ENCODE data around the gene CLDND1.

DNA sequence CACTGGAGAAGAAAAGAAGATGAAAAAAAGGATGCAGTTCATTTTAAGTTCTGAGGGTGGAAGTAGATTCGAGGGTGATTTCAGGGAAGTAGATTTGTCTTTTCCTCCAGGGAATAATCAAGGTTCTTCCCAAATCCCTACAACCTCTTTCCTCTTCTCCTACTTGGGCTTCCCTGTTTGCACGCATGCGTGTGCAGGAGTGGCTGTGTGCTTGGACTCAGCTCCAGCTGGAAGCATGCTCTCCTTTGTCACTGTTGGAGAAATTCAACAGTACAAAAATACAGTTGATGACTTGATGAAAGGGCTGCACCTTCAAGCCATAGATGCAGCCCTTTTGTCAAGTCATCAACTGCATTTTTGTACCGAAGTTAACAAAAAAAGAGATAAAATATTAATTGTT, 21.4 kb downstream of the CLDND1 start:
- TF ChIP-seq, protein P1, sequence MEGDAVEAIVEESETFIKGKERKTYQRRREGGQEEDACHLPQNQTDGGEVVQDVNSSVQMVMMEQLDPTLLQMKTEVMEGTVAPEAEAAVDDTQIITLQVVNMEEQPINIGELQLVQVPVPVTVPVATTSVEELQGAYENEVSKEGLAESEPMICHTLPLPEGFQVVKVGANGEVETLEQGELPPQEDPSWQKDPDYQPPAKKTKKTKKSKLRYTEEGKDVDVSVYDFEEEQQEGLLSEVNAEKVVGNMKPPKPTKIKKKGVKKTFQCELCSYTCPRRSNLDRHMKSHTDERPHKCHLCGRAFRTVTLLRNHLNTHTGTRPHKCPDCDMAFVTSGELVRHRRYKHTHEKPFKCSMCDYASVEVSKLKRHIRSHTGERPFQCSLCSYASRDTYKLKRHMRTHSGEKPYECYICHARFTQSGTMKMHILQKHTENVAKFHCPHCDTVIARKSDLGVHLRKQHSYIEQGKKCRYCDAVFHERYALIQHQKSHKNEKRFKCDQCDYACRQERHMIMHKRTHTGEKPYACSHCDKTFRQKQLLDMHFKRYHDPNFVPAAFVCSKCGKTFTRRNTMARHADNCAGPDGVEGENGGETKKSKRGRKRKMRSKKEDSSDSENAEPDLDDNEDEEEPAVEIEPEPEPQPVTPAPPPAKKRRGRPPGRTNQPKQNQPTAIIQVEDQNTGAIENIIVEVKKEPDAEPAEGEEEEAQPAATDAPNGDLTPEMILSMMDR (IDR thresholded peaks at IDR 0.05): no peak
- TF ChIP-seq EP300 (IDR thresholded peaks at IDR 0.05; ENCODE audit: low read depth): no peak
- no peak for TF ChIP-seq POLR2AphosphoS5 (IDR thresholded peaks at IDR 0.05)
- no peak for TF ChIP-seq POLR2A (IDR thresholded peaks at IDR 0.05)

All from transverse colon (tissue), 4 donors.